NCI-H2081 (cell line): ENCODE results near the gene ACADL.

ENCODE experiments used
- DNase-seq, 2 experiments: peaks; one replicate each; lab custom pipeline; 2025; lab: John Stamatoyannopoulos, UW

The ACADL gene

GRCh38 chr2:210224941-210225672 lies at the start of gene ACADL:
Gene ACADL, minus strand, starts transcription at chr2:210225447. Its CDS starts 184 bp downstream, at chr2:210225263.
- peak; percentile 11 to 61 for DNase-seq

- no peak for DNase-seq
Observed at GRCh38 chr2:210271300-210271699, 46.1 kb upstream of the ACADL start.

- no peak for DNase-seq
Observed at GRCh38 chr2:210269148-210269547, 43.9 kb upstream of the ACADL start.

GRCh38 chr2:210268281-210268680 lies 43.0 kb upstream of the ACADL start:
- no peak for DNase-seq

GRCh38 chr2:210267698-210268097 lies 42.5 kb upstream of the ACADL start:
- DNase-seq = no peak

GRCh38 chr2:210264282-210264681 lies 39.0 kb upstream of the ACADL start:
- DNase-seq = no peak

GRCh38 chr2:210263841-210264240 lies 38.6 kb upstream of the ACADL start:
- DNase-seq = no peak

GRCh38 chr2:210262036-210262435 lies 36.8 kb upstream of the ACADL start:
- no peak for DNase-seq

GRCh38 chr2:210259687-210260086 lies 34.4 kb upstream of the ACADL start:
- no peak for DNase-seq

- no peak for DNase-seq
Observed at GRCh38 chr2:210252699-210253606, 27.7 kb upstream of the ACADL start.

GRCh38 chr2:210250622-210251021 lies 25.4 kb upstream of the ACADL start:
- DNase-seq = no peak

GRCh38 chr2:210233487-210233886 lies 8.2 kb upstream of the ACADL start:
- DNase-seq = no peak

- DNase-seq = no peak
Observed at GRCh38 chr2:210230984-210231383, 5.7 kb upstream of the ACADL start.

GRCh38 chr2:210230518-210230917 lies 5.3 kb upstream of the ACADL start:
- DNase-seq = no peak

- no peak for DNase-seq
Observed at GRCh38 chr2:210228586-210228985, 3.3 kb upstream of the ACADL start.

GRCh38 chr2:210227290-210228088 lies 2.2 kb upstream of the ACADL start:
- DNase-seq = no peak

- no peak for DNase-seq
Observed at GRCh38 chr2:210226223-210226622, 976 bp upstream of the ACADL start.

GRCh38 chr2:210224591-210224940 lies 681 bp downstream of the ACADL start:
- DNase-seq = no peak

GRCh38 chr2:210215120-210215519 lies 10.1 kb downstream of the ACADL start:
- DNase-seq = no peak

- DNase-seq = no peak
Observed at GRCh38 chr2:210210185-210210584, 15.1 kb downstream of the ACADL start.

- no peak for DNase-seq
Observed at GRCh38 chr2:210207929-210208328, 17.3 kb downstream of the ACADL start.

GRCh38 chr2:210203558-210203957 lies 21.7 kb downstream of the ACADL start:
- DNase-seq = no peak
